ENCODE data around the gene MSMO1. TPM values are rescaled to one million over a fixed set of nuclear protein-coding genes. Genes with fewer than 3 reads are reported as not detected.

Gene MSMO1
- total RNA-seq, 4 donors from 2014 or later = 10.8 to 17.4 (median 12.4) TPM

DNA sequence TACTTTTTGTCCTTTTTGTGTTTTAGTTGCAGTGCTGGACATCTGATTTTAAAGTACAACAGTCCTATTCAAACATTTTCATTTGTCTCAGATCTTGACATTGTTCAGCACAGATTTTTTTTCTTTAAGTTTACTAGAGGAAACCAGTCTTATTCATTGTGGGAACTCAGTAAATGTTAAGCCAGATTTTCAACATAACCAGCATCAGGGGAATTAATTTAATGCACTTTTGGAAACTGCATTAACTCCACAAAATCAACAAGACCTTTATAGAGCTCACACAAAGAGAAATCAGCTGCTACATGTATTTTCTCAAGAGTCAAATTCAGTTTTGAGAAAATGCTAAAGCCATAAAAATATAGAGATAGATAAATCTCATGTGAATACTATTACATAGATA lies 61.3 kb downstream of the MSMO1 start:
- Histone ChIP-seq H3K4me1 (peaks cover 0 to 8% (median 4%) of the 10 kb centered on the region in 4 donors), H3K36me3 (no peaks in the 10 kb centered on the region), H3K27ac (replicated peaks in 1 of 4) (no peak overlapping the region), H3K27me3 (no peaks in the 10 kb centered on the region), H3K4me3 (no peak overlapping the region), H3K9me3 (no peaks in the 10 kb centered on the region)
- intact Hi-C loops (cut with DNase I) = no loop called here
- DNase-seq (ENCODE audit: extremely low spot score) = no peak
- TF ChIP-seq POLR2A (IDR thresholded peaks at IDR 0.05; ENCODE audit: low read depth) (no peak), POLR2AphosphoS5 (IDR thresholded peaks at IDR 0.05) (no peak), CTCF (IDR thresholded peaks at IDR 0.05) (no peak), EP300 (IDR thresholded peaks at IDR 0.05) (no peak)

Small RNA genes lying within 50 kb of the gene (small RNA-seq; reads per million reads assigned to genes)
- gene MIR578 = 0.19 to 0.51 (median 0.33) reads per million in 3 donors

Other genes starting within 250 kb of the MSMO1 start
- 10 to 100 TPM; 11.6 to 19.1 (median 14.1) TPM for gene TMEM192, start 214.8 kb upstream of the MSMO1 start, total RNA-seq
- gene KLHL2, start 120.1 kb upstream of the MSMO1 start, total RNA-seq = 10 to 100 TPM; 23.5 to 35.3 (median 27.2) TPM
- gene CPE, start 51.3 kb downstream of the MSMO1 start, total RNA-seq = 100 to 1,000 TPM; 104 to 116 (median 108) TPM

All from esophagus muscularis mucosa (tissue), 4 donors.